H9 (cell line): ENCODE data around the gene ADAM23. TPM values are rescaled to one million over a fixed set of nuclear protein-coding genes. Genes with fewer than 3 reads are reported as not detected.

Source experiments
- DNase-seq: peaks from one replicate; pipeline ENCODE4 v3.0.0-alpha.2; 2017
- H2AFZ ChIP-seq: one replicate; pipeline ENCODE4 v1.6.1; 2013; ENCODE audit warnings: mild to moderate bottlenecking, low read length, control low read depth, moderate library complexity
- H2AK5ac ChIP-seq: 2 replicates; pipeline ENCODE4 v1.6.1; 2013; ENCODE audit warnings: low read length, control low read depth, mixed read lengths; ENCODE audit not compliant: insufficient read length
- H2BK120ac ChIP-seq: one replicate; pipeline ENCODE4 v1.6.1; 2013; ENCODE audit warnings: low read depth, mild to moderate bottlenecking, low read length, control low read depth, inconsistent platforms; ENCODE audit not compliant: poor library complexity, severe bottlenecking
- H2BK12ac ChIP-seq: 2 replicates; pipeline ENCODE4 v1.6.1; 2013; ENCODE audit warnings: low read length, control low read depth, mixed read lengths, low read depth; ENCODE audit not compliant: insufficient read length
- H2BK15ac ChIP-seq: 2 replicates; pipeline ENCODE4 v1.6.1; 2013; ENCODE audit warnings: low read depth, low read length, control low read depth
- H2BK20ac ChIP-seq: one replicate; pipeline ENCODE4 v1.6.1; 2013; ENCODE audit warnings: low read depth, mild to moderate bottlenecking, low read length, control low read depth, inconsistent platforms; ENCODE audit not compliant: poor library complexity, severe bottlenecking
- H2BK5ac ChIP-seq: 2 replicates; pipeline ENCODE4 v1.6.1; 2013; ENCODE audit warnings: low read length, control low read depth, mixed read lengths; ENCODE audit not compliant: insufficient read length
- H3K14ac ChIP-seq: 2 replicates; pipeline ENCODE4 v1.6.1; 2013; ENCODE audit warnings: low read length, control low read depth; ENCODE audit not compliant: insufficient read depth
- H3K18ac ChIP-seq: 2 replicates; pipeline ENCODE4 v1.6.1; 2013; ENCODE audit warnings: low read depth, mild to moderate bottlenecking, mixed read lengths, low read length, control low read depth; ENCODE audit not compliant: insufficient read length
- H3K23ac ChIP-seq: 2 replicates; pipeline ENCODE4 v1.6.1; 2013; ENCODE audit warnings: low read length, control low read depth, mixed read lengths, low read depth; ENCODE audit not compliant: insufficient read length
- H3K23me2 ChIP-seq: 2 replicates; pipeline ENCODE4 v1.6.1; 2013; ENCODE audit warnings: low read depth, mild to moderate bottlenecking, mixed read lengths, low read length, control low read depth; ENCODE audit not compliant: insufficient read length, poor library complexity, severe bottlenecking
- H3K27ac ChIP-seq: 2 replicates; pipeline ENCODE4 v1.5.1; 2013; ENCODE audit warnings: low read length, control low read depth, mixed read lengths, low read depth; ENCODE audit not compliant: insufficient read length
- H3K27me3 ChIP-seq: 2 replicates; pipeline ENCODE4 v1.6.1; 2013; ENCODE audit warnings: low read length, control low read depth, inconsistent platforms; ENCODE audit not compliant: insufficient read depth
- H3K4ac ChIP-seq: 2 replicates; pipeline ENCODE4 v1.6.1; 2013; ENCODE audit warnings: low read depth, mild to moderate bottlenecking, control low read depth, inconsistent platforms, low read length, moderate library complexity
- H3K4me1 ChIP-seq: 2 replicates; pipeline ENCODE4 v1.6.1; 2013; ENCODE audit warnings: low read length, control low read depth, inconsistent platforms; ENCODE audit not compliant: insufficient read depth
- H3K4me2 ChIP-seq: 2 replicates; pipeline ENCODE4 v1.6.1; 2013; ENCODE audit warnings: low read length, control low read depth, mixed read lengths; ENCODE audit not compliant: insufficient read length, insufficient read depth
- H3K56ac ChIP-seq: 2 replicates; pipeline ENCODE4 v1.6.1; 2013; ENCODE audit warnings: low read depth, mild to moderate bottlenecking, mixed read lengths, low read length, control low read depth; ENCODE audit not compliant: insufficient read length
- H3K79me1 ChIP-seq: 2 replicates; pipeline ENCODE4 v1.6.1; 2013; ENCODE audit warnings: low read depth, mild to moderate bottlenecking, moderate library complexity, low read length, control low read depth, inconsistent platforms; ENCODE audit not compliant: insufficient read depth, poor library complexity, severe bottlenecking
- H3K79me2 ChIP-seq: 2 replicates; pipeline ENCODE4 v1.6.1; 2013; ENCODE audit warnings: low read length, control low read depth, inconsistent platforms; ENCODE audit not compliant: insufficient read depth
- H3K9ac ChIP-seq: 2 replicates; pipeline ENCODE4 v1.6.1; 2013; ENCODE audit warnings: low read length, control low read depth, mixed read lengths; ENCODE audit not compliant: insufficient read length; ENCODE audit errors: extremely low read depth
- H3K9me3 ChIP-seq: one replicate; pipeline ENCODE4 v1.6.1; 2013; ENCODE audit warnings: low read depth, low read length, inconsistent platforms; ENCODE audit not compliant: control insufficient read depth
- H3T11ph ChIP-seq: one replicate; pipeline ENCODE4 v1.6.1; 2013; ENCODE audit warnings: mild to moderate bottlenecking, low read length, control low read depth, inconsistent platforms
- H4K20me1 ChIP-seq: one replicate; pipeline ENCODE4 v1.6.1; 2013; ENCODE audit not compliant: control insufficient read depth, insufficient read length, insufficient read depth
- H4K5ac ChIP-seq: 2 replicates; pipeline ENCODE4 v1.6.1; 2013; ENCODE audit warnings: low read depth, mild to moderate bottlenecking, mixed read lengths, low read length, control low read depth; ENCODE audit not compliant: insufficient read length
- H4K8ac ChIP-seq: replicated peaks from 2 replicates; pipeline ENCODE4 v1.6.1; 2013; ENCODE audit warnings: low read length, control low read depth, mixed read lengths, low read depth; ENCODE audit not compliant: insufficient read length
- H4K91ac ChIP-seq: 2 replicates; pipeline ENCODE4 v1.6.1; 2013; ENCODE audit warnings: low read depth, mild to moderate bottlenecking, moderate library complexity, mixed read lengths, low read length, control low read depth; ENCODE audit not compliant: insufficient read length
- H3K27ac Mint-ChIP-seq, 3 experiments: 2 replicates in 2 of 3; 3 replicates in 1 of 3; pipeline ENCODE4 v1.8.0; 2020 to 2021; ENCODE audit warnings: mixed read lengths in 3 of 3, mild to moderate bottlenecking in 1 of 3, moderate library complexity in 1 of 3
- H3K27me3 Mint-ChIP-seq: 2 replicates; pipeline ENCODE4 v1.8.0; 2021; ENCODE audit warnings: low read depth, mild to moderate bottlenecking, moderate library complexity, mixed read lengths
- H3K36me3 Mint-ChIP-seq, 3 experiments: 2 replicates in 2 of 3; 3 replicates in 1 of 3; pipeline ENCODE4 v1.8.0; 2020 to 2021; ENCODE audit warnings: low read depth in 3 of 3, mixed read lengths in 3 of 3; ENCODE audit not compliant: insufficient read depth in 1 of 3
- H3K4me1 Mint-ChIP-seq, 2 experiments: 2 replicates each; pipeline ENCODE4 v1.8.0; 2020; ENCODE audit warnings: mixed read lengths in 2 of 2
- H3K4me3 Mint-ChIP-seq, 2 experiments: 2 replicates in 1 of 2; 3 replicates in 1 of 2; pipeline ENCODE4 v1.8.0; 2020 to 2021; ENCODE audit warnings: mild to moderate bottlenecking in 2 of 2, mixed read lengths in 2 of 2, moderate library complexity in 1 of 2
- H3K9me3 Mint-ChIP-seq, 2 experiments: 2 replicates in 1 of 2; 3 replicates in 1 of 2; pipeline ENCODE4 v1.8.0; 2020; ENCODE audit warnings: mild to moderate bottlenecking in 2 of 2, mixed read lengths in 2 of 2, moderate library complexity in 1 of 2
- CTCF ChIP-seq: fragments of 200-600 bp; sonication (generic); conservative IDR thresholded peaks from 3 replicates; pipeline ENCODE4 v1.8.0; 2021; ENCODE audit warnings: antibody characterized with exemption, mild to moderate bottlenecking
- WGBS: extraction: QIAGEN DNeasy Blood & Tissue Kit; methylation state at CpG from one replicate; pipeline ENCODE4 v1.1.7; 2013; ENCODE audit warnings: missing lambda C conversion rate, low lambda C conversion rate, mixed read lengths; ENCODE audit not compliant: insufficient read length; ENCODE audit errors: extremely low coverage; 5-methylcytosine and 5-hydroxymethylcytosine counted together
- total RNA-seq: library from RNA; stranded (reverse); gene quantifications from 2 replicates; pipeline ENCODE4 v1.2.1, GENCODE V29; 2021

The ADAM23 gene
- total RNA-seq, 1 experiment from 2014 or later = 21.4 TPM

- Histone ChIP-seq H4K5ac (no peak overlapping the region), H3K79me1 (no peaks in the 10 kb centered on the region), H3K23me2 (no peaks in the 10 kb centered on the region), H4K20me1 (no peaks in the 10 kb centered on the region), H2AFZ (no peak overlapping the region), H4K91ac (no peak overlapping the region), H3K79me2 (no peaks in the 10 kb centered on the region), H3K18ac (no peak overlapping the region), H3K4ac (no peak overlapping the region), H2BK5ac (no peak overlapping the region), H2BK12ac (no peak overlapping the region), H3K56ac (no peak overlapping the region), H2BK120ac (no peak overlapping the region), H3K4me2 (no peak overlapping the region), H3T11ph (no peak overlapping the region), H3K9ac (no peak overlapping the region), H3K23ac (no peak overlapping the region), H3K9me3 (no peaks in the 10 kb centered on the region), H4K8ac (no peak overlapping the region), H2BK15ac (no peak overlapping the region), H2AK5ac (no peak overlapping the region), H3K4me1 (no peaks in the 10 kb centered on the region), H2BK20ac (no peak overlapping the region), H3K27ac (no peak overlapping the region), H3K14ac (no peak overlapping the region), H3K27me3 (no peaks in the 10 kb centered on the region)
- WGBS = no CpG with 5 or more reads among the region's 11 CpGs
- no peaks in the 10 kb centered on the region for H3K9me3 Mint-ChIP-seq
- TF ChIP-seq CTCF = no peak
- no peak for DNase-seq
- no peaks in the 10 kb centered on the region for H3K27me3 Mint-ChIP-seq
- H3K4me1 Mint-ChIP-seq = peaks cover 13% of the 10 kb centered on the region in 2 experiments
- peak overlapping the region in 2 of 3 experiments; percentile 11 to 86; a peak in 5 of 7 replicates for H3K27ac Mint-ChIP-seq
- no peak overlapping the region for H3K4me3 Mint-ChIP-seq
- peaks cover 1 to 11% (median 5%) of the 10 kb centered on the region in 3 experiments; a peak in 6 of 7 replicates for H3K36me3 Mint-ChIP-seq
These were observed 141.2 kb downstream of the ADAM23 start for GRCh38 chr2:206584323-206585116.
